Tibial artery (tissue), 4 donors: ENCODE measurements around the gene CYGB.
A peak's percentile ranks its signal among the peaks of the same experiment; 100 is the strongest.

Source experiments
- DNase-seq, 2 donors: peaks; one replicate each; pipeline ENCODE4 v3.0.0-alpha.2; 2019
- H3K27ac ChIP-seq, 2 donors: fragments of 200-600 bp; sonication (generic) in 1 of 2; 1 replicate in 1 of 2; 2 replicates in 1 of 2; pipeline ENCODE4 v1.5.1; 2018 to 2019; ENCODE audit warnings: mild to moderate bottlenecking in 1 of 2
- H3K27me3 ChIP-seq, 2 donors: fragments of 200-600 bp; sonication (generic) in 1 of 2; one replicate each; pipeline versions ENCODE4 v1.5.1 to v1.6.0; 2016 to 2019
- H3K36me3 ChIP-seq, 3 donors: fragments of 200-600 bp; sonication (generic) in 2 of 3; one replicate each; pipeline ENCODE4 v1.5.1; 2016 to 2019; ENCODE audit warnings: mild to moderate bottlenecking in 2 of 3
- H3K4me1 ChIP-seq, 4 donors: fragments of 200-600 bp; sonication (generic) in 2 of 4; 1 replicate in 3 of 4; 2 replicates in 1 of 4; pipeline ENCODE4 v1.5.1; 2016 to 2019
- H3K4me3 ChIP-seq, 2 donors: fragments of 200-600 bp; sonication (generic) in 1 of 2; 1 replicate in 1 of 2; 2 replicates in 1 of 2; pipeline ENCODE4 v1.5.1; 2018 to 2019; ENCODE audit warnings: mild to moderate bottlenecking in 2 of 2
- H3K9me3 ChIP-seq, 3 donors: fragments of 200-600 bp; sonication (generic) in 1 of 3; one replicate each; pipeline ENCODE4 v1.5.1; 2016 to 2019
- CTCF ChIP-seq, 2 experiments: fragments of 200-600 bp in 1 of 2; fragments of 450-650 bp in 1 of 2; IDR thresholded peaks; one replicate each; pipeline ENCODE4 v1.5.1; 2017 to 2019; ENCODE audit warnings: antibody characterized with exemption in 2 of 2, mild to moderate bottlenecking in 1 of 2, moderate library complexity in 1 of 2
- intact Hi-C: fragments of 100-400 bp; cut with DNase I; formaldehyde crosslinking; loops from one replicate; pipeline ENCODE4 v1.15.0; 2023; ENCODE audit warnings: low total_unique reads

The CYGB gene

DNA sequence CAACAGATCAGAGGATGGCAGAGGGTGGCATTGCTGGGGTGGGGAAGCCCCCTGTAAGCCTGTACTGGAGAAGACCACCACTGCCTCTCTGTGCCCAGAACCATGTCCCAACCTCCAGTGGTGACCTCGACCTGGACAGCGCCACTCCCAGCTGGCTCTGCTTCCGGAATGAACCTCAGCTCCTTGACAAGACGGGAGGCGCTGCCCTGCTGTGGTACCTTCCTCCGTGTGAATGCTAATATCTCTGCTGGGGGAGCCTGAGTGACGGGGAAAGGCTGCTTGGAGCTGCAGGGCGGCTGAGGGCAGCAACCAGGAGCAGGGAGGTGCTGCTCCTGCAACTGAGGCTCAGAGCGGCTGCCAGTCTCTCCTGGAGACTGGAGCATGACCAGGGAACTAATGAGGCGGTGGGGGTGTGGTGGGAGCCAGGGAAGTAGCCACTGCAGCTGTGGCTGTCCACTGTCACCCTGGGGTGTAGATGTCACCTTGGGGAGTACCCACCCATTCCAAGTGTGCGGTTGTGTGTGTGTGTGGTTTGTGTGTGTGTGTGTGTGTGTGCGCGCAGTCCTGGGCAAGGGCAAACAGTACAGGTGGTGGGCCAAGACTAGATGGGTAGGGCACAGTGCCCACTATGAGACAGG is 8.5 kb upstream of the CYGB start:
- intact Hi-C loops, result loop anchor here (2.0 kb wide), 1 partner anchor 23 kb away; no protein-coding TSS in a partner anchor
- no peaks in the 10 kb centered on the region for H3K36me3 ChIP-seq
- TF ChIP-seq CTCF (IDR thresholded peaks at IDR 0.05), result no peak
- no peaks in the 10 kb centered on the region for H3K9me3 ChIP-seq
- DNase-seq, result peak in 1 of 2 donors; percentile 56
- peaks cover 0 to 21% (median 1%) of the 10 kb centered on the region in 4 donors for H3K4me1 ChIP-seq
- no peak overlapping the region for H3K27ac ChIP-seq
- H3K4me3 ChIP-seq, result no peak overlapping the region
- H3K27me3 ChIP-seq, result peaks cover 0 to 41% of the 10 kb centered on the region in 2 donors

GRCh38 chr17:76544546-76545365 is 7.2 kb upstream of the CYGB start:
- intact Hi-C loops, result no loop called here
- peaks cover 0 to 26% (median 5%) of the 10 kb centered on the region in 4 donors for H3K4me1 ChIP-seq
- H3K36me3 ChIP-seq, result no peaks in the 10 kb centered on the region
- no peak overlapping the region for H3K27ac ChIP-seq
- DNase-seq, result peak in 1 of 2 donors; percentile 61
- no peaks in the 10 kb centered on the region for H3K9me3 ChIP-seq
- no peak overlapping the region for H3K4me3 ChIP-seq
- H3K27me3 ChIP-seq, result peaks cover 0 to 43% of the 10 kb centered on the region in 2 donors
- no peak for TF ChIP-seq CTCF (IDR thresholded peaks at IDR 0.05)

DNA sequence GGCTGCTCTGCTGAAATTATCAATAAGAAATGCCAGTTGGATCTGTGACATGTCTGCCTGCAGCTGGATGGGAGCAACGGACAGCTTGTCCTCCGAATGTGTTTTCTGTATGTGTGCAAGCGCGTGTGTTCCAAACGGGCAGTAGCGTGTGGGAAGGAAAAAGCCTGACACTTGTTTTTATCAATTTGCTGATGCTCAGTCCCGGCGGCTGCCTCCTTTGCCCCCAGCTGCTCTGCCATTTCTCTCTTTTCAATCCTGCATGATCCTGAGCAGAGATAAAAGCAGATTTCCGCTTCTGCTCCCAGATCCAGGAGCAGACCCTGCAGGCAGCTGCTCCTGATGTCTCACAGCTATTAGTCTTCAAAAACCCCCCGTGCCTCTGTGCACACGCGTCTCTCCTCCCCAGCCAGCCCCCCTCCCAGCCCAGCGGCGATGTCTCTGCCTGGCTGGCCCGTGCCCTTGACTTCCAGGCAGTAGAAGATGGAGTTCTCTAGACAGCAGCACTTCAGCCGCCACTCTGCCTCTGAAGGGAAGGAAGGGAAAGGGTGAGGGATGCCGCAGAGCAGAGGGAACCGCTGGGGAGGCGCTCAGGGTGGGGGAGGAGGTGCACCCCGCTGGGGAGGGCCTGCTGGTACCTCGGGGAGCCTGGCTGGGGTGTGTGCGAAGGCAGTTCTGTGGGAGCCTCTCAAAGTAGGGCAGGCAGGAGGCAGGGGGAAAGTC is 6.5 kb upstream of the CYGB start:
- no peaks in the 10 kb centered on the region for H3K36me3 ChIP-seq
- H3K4me3 ChIP-seq, result no peak overlapping the region
- TF ChIP-seq CTCF (IDR thresholded peaks at IDR 0.05), result no peak
- peaks cover 0 to 28% (median 5%) of the 10 kb centered on the region in 4 donors for H3K4me1 ChIP-seq
- H3K9me3 ChIP-seq, result no peaks in the 10 kb centered on the region
- no peak overlapping the region for H3K27ac ChIP-seq
- peaks cover 0 to 50% of the 10 kb centered on the region in 2 donors for H3K27me3 ChIP-seq
- DNase-seq, result peak in 1 of 2 donors; percentile 60
- intact Hi-C loops, result no loop called here

- H3K27ac ChIP-seq, result no peak overlapping the region
- no peak overlapping the region for H3K4me3 ChIP-seq
- DNase-seq, result no peak
- TF ChIP-seq CTCF (IDR thresholded peaks at IDR 0.05), result no peak
- H3K36me3 ChIP-seq, result no peaks in the 10 kb centered on the region
- H3K4me1 ChIP-seq, result peaks cover 0 to 28% (median 6%) of the 10 kb centered on the region in 4 donors
- no peaks in the 10 kb centered on the region for H3K9me3 ChIP-seq
- intact Hi-C loops, result no loop called here
- peaks cover 0 to 56% of the 10 kb centered on the region in 2 donors for H3K27me3 ChIP-seq
Measured at GRCh38 chr17:76543482-76543825, 5.9 kb upstream of the CYGB start.

DNA sequence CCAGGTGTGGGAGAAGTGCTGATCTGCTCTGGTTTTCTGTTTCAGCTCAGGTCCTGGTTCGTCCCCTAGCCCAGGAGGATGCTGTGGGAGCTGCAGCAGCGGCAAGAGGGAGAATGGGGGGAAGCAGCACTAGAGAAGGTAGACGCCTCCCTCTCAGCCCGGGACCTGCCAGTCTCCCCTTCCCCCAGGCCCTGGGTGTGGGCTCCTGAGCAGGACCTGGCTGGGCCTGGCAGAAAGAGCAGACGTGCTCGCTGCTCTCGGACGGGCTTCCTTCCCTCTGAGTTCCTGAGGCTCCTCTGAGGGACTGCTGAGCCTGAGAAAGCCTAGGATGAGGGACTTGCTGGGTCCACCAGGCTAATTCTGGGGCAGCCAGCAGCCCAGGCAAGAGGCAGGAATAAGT is 5.5 kb upstream of the CYGB start:
- H3K36me3 ChIP-seq, result no peaks in the 10 kb centered on the region
- intact Hi-C loops, result no loop called here
- peaks cover 0 to 32% (median 10%) of the 10 kb centered on the region in 4 donors for H3K4me1 ChIP-seq
- peak in 1 of 2 donors; percentile 53 for DNase-seq
- TF ChIP-seq CTCF (IDR thresholded peaks at IDR 0.05), result no peak
- no peak overlapping the region for H3K27ac ChIP-seq
- no peak overlapping the region for H3K4me3 ChIP-seq
- H3K27me3 ChIP-seq, result peaks cover 0 to 60% of the 10 kb centered on the region in 2 donors
- no peaks in the 10 kb centered on the region for H3K9me3 ChIP-seq
